Colonic mucosa (tissue), 4 donors: ENCODE data around the gene LRRC3B. TPM values are rescaled to one million over a fixed set of nuclear protein-coding genes. Genes with fewer than 3 reads are reported as not detected.

Experiments used
- DNase-seq: peaks from one replicate; pipeline ENCODE4 v3.0.0-alpha.2; 2020
- H3K27ac ChIP-seq: fragments of 200-600 bp; one replicate; pipeline ENCODE4 v1.8.0; 2021
- H3K27me3 ChIP-seq: fragments of 200-600 bp; one replicate; pipeline ENCODE4 v1.8.0; 2021
- H3K36me3 ChIP-seq: fragments of 200-600 bp; one replicate; pipeline ENCODE4 v1.8.0; 2021
- H3K4me1 ChIP-seq: fragments of 200-600 bp; one replicate; pipeline ENCODE4 v1.8.0; 2021; ENCODE audit warnings: mild to moderate bottlenecking
- H3K4me3 ChIP-seq: fragments of 200-600 bp; one replicate; pipeline ENCODE4 v1.8.0; 2021
- H3K9ac ChIP-seq, 2 donors: one replicate each; pipeline ENCODE4 v1.7.0; 2013; ENCODE audit warnings: control low read depth in 2 of 2, low read depth in 2 of 2, low read length in 2 of 2
- H3K9me3 ChIP-seq: fragments of 200-600 bp; one replicate; pipeline ENCODE4 v1.8.0; 2021
- intact Hi-C: fragments of 100-400 bp; cut with DNase I; formaldehyde crosslinking; loops from one replicate; pipeline ENCODE4 v1.14.1; 2022
- total RNA-seq, 2 donors: library from RNA; stranded (reverse); fragmentation: NEBNext Ultra II Directional in 1 of 2; extraction: Animal tissue kit (Norgen Biotek cat#: 25700) in 1 of 2; gene quantifications; one replicate each; pipeline ENCODE4 v1.2.1, GENCODE V29; 2021
- TF ChIP-seq, protein P1 (sequence below): fragments of 200-600 bp; IDR thresholded peaks from one replicate; pipeline ENCODE4 v1.8.0; 2022; ENCODE audit warnings: antibody characterized with exemption, mild to moderate bottlenecking
- donor health status: healthy.
- donor health status: DM: no; HTN: no; CAD: no.
- donor health status: DM: no; HTN: no; CAD: no.

The LRRC3B gene
- total RNA-seq, 2 donors from 2014 or later, result 0.08 to 0.15 TPM

DNA sequence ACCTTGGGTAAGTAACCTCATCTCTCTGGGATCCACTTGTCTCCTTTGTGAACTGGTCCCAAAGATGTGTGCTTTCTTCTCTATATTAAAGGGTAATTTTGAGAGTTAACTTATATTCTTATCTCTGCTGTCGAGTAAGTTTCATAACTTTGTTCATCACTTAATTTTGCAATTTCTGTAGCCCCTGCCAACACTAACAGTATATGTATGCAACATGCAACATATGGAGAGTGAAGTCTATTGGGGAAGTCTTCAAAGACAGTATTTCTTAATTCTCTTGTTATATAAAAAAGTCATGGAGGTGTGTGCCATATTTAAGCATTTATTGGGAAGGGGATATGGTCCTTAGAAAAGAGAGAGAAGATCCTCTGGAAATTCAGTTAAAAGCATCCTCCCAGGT is 85.9 kb downstream of the LRRC3B start:
- Histone ChIP-seq H3K27me3 (no peaks in the 10 kb centered on the region), H3K36me3 (no peaks in the 10 kb centered on the region), H3K9ac (no peak overlapping the region), H3K4me1 (no peaks in the 10 kb centered on the region), H3K4me3 (no peak overlapping the region), H3K27ac (no peak overlapping the region), H3K9me3 (no peaks in the 10 kb centered on the region)
- TF ChIP-seq, protein P1, sequence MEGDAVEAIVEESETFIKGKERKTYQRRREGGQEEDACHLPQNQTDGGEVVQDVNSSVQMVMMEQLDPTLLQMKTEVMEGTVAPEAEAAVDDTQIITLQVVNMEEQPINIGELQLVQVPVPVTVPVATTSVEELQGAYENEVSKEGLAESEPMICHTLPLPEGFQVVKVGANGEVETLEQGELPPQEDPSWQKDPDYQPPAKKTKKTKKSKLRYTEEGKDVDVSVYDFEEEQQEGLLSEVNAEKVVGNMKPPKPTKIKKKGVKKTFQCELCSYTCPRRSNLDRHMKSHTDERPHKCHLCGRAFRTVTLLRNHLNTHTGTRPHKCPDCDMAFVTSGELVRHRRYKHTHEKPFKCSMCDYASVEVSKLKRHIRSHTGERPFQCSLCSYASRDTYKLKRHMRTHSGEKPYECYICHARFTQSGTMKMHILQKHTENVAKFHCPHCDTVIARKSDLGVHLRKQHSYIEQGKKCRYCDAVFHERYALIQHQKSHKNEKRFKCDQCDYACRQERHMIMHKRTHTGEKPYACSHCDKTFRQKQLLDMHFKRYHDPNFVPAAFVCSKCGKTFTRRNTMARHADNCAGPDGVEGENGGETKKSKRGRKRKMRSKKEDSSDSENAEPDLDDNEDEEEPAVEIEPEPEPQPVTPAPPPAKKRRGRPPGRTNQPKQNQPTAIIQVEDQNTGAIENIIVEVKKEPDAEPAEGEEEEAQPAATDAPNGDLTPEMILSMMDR, result no peak
- intact Hi-C loops, result no loop called here
- DNase-seq, result no peak

DNA sequence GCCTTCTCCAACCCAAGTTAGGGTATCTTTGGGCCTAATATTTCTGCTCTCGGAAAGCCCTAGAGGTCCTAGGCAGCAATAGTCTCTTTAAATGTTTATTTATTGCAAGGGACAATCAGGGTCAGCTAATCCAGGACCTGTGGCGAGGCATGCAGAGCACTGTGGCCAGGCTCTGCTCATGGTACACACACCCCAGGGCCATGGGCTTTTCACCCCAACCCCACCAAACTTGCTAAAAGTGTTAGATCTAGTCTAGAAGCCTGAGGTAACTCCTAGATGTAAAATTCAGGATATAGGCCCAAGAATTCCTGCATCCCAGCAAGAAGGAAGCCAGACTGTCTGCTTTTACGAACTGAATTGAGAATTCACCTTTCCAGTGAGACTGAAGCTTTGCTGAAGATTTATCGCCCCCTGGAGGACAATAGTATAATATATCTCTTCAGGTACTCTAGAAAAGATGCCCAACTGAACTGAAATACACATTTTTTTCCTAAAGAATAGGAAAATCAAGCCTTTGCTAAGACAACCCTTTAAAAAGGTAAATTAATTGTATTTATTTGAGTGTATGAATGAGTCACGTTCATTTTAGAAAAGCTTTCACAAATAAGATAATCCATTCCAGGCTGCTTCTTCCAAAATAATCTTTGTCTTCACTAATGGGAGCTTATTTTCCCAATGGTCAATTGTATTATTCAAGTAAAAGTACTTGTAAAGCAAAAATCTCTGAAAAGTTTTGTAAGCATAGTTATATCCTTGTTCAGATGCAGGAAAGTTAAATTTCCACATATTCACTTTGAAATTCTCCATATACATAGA is 89.8 kb downstream of the LRRC3B start:
- TF ChIP-seq, protein P1, result peak; percentile 54
- no peaks in the 10 kb centered on the region for H3K27me3 ChIP-seq
- H3K27ac ChIP-seq, result no peak overlapping the region
- no peaks in the 10 kb centered on the region for H3K9me3 ChIP-seq
- intact Hi-C loops, result no loop called here
- H3K4me1 ChIP-seq, result no peaks in the 10 kb centered on the region
- no peak for DNase-seq
- H3K9ac ChIP-seq, result no peak overlapping the region
- no peak overlapping the region for H3K4me3 ChIP-seq
- no peaks in the 10 kb centered on the region for H3K36me3 ChIP-seq

DNA sequence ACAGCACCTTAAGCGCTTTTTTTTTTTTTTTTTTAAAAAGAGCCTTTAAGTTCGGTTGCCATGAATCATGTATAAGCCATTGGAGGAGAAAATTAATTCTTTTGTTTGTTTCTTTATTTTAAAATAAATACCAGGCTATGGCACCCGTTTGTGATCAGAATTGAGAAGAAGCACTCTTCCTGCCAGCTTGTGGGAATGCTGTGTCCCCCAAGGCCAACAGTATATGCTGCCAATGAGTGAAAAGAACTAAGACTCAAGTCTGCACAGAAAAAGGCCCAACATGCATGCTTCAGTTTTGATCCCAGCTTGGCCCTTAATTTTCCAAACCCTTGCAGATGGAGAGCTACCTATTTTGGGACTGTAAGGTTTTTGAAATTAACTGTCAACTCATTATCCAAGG is 90.5 kb downstream of the LRRC3B start:
- Histone ChIP-seq H3K9me3 (no peaks in the 10 kb centered on the region), H3K27ac (no peak overlapping the region), H3K4me1 (no peaks in the 10 kb centered on the region), H3K9ac (no peak overlapping the region), H3K27me3 (no peaks in the 10 kb centered on the region), H3K36me3 (no peaks in the 10 kb centered on the region), H3K4me3 (no peak overlapping the region)
- no peak for DNase-seq
- intact Hi-C loops, result no loop called here
- TF ChIP-seq, protein P1, result no peak

DNA sequence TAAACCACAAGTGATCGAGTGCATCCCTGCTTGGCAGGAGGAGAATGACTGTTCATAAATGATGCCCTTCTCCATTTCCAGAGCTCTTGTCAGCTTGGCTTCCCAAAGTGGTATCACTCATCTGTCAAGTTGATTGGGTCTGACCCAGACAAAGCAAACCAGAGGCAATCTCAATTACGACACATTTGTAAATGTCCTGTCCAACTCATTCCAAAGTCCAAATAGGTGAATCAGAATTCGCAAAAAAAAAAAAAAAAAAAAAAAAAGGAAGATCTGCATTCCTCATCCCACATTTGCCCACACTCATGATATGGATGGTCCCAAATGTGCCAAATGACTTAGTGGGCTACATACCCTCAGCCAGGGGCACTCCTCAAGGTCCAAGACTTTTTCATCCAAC is 91.9 kb downstream of the LRRC3B start:
- Histone ChIP-seq H3K36me3 (no peaks in the 10 kb centered on the region), H3K27ac (no peak overlapping the region), H3K4me1 (no peaks in the 10 kb centered on the region), H3K9me3 (no peaks in the 10 kb centered on the region), H3K4me3 (no peak overlapping the region), H3K9ac (no peak overlapping the region), H3K27me3 (no peaks in the 10 kb centered on the region)
- TF ChIP-seq, protein P1, result no peak
- no peak for DNase-seq
- intact Hi-C loops, result no loop called here

DNA sequence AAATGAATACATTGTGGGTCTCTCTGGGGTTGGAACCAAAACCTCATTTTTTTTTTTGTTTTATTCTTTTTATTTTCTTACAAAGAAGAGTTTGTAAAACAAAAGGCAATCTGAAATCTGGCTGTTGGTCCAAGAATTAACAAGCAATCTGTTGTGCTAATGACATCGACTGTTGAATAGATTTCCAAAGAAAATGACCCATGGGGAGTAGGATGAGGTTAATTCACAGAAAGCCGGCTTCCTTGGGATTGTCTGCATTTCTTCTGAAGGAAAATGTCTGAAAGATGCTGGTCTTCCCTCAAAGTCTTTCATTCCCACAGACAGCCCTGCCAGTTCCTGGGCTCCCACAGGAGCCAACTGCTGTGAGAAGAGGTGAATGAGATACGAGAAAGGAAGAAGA is 92.9 kb downstream of the LRRC3B start:
- Histone ChIP-seq H3K4me3 (no peak overlapping the region), H3K9me3 (no peaks in the 10 kb centered on the region), H3K9ac (no peak overlapping the region), H3K4me1 (no peaks in the 10 kb centered on the region), H3K27ac (no peak overlapping the region), H3K27me3 (no peaks in the 10 kb centered on the region), H3K36me3 (no peaks in the 10 kb centered on the region)
- TF ChIP-seq, protein P1, result no peak
- no peak for DNase-seq
- intact Hi-C loops, result no loop called here
